Upper lobe of right lung (tissue), 1 donor: ENCODE results near the gene ECHDC3. TPM values are rescaled to one million over a fixed set of nuclear protein-coding genes. Genes with fewer than 3 reads are reported as not detected.

ENCODE experiments used
- ATAC-seq: fragments of 200-7000 bp; cut with Tn5 transposase; one replicate; pipeline ENCODE4 v1.9.1; 2020; ENCODE audit warnings: mild to moderate bottlenecking, moderate library complexity
- DNase-seq: peaks from one replicate; pipeline ENCODE4 v3.0.0-alpha.2; 2020
- H3K27ac ChIP-seq: fragments of 200-600 bp; one replicate; pipeline ENCODE4 v1.8.0; 2022
- H3K27me3 ChIP-seq: fragments of 200-600 bp; one replicate; pipeline ENCODE4 v1.8.0; 2022; ENCODE audit warnings: mild to moderate bottlenecking
- H3K36me3 ChIP-seq: fragments of 200-600 bp; one replicate; pipeline ENCODE4 v1.8.0; 2022
- H3K4me1 ChIP-seq: fragments of 200-600 bp; one replicate; pipeline ENCODE4 v1.8.0; 2022
- H3K4me3 ChIP-seq: fragments of 200-600 bp; one replicate; pipeline ENCODE4 v1.8.0; 2022; ENCODE audit warnings: mild to moderate bottlenecking
- H3K9me3 ChIP-seq: fragments of 200-600 bp; one replicate; pipeline ENCODE4 v1.8.0; 2022
- intact Hi-C: fragments of 100-400 bp; cut with DNase I; formaldehyde crosslinking; loops from one replicate; pipeline ENCODE4 v1.11.0; 2022
- total RNA-seq: library from RNA; stranded (reverse); fragmentation: NEBNext Ultra II Directional; extraction: Animal tissue kit (Norgen Biotek cat#: 25700); gene quantifications from one replicate; pipeline ENCODE4 v1.2.1, GENCODE V29; 2021
- TF ChIP-seq, protein P1 (sequence below): fragments of 200-600 bp; IDR thresholded peaks from one replicate; pipeline ENCODE4 v1.8.0; 2022; ENCODE audit warnings: antibody characterized with exemption
- donor health status: DM: no; HTN: yes; CAD: no; lungs with severe emphysema.

Gene ECHDC3
- total RNA-seq, 1 donor from 2014 or later: 39.4 TPM

DNA sequence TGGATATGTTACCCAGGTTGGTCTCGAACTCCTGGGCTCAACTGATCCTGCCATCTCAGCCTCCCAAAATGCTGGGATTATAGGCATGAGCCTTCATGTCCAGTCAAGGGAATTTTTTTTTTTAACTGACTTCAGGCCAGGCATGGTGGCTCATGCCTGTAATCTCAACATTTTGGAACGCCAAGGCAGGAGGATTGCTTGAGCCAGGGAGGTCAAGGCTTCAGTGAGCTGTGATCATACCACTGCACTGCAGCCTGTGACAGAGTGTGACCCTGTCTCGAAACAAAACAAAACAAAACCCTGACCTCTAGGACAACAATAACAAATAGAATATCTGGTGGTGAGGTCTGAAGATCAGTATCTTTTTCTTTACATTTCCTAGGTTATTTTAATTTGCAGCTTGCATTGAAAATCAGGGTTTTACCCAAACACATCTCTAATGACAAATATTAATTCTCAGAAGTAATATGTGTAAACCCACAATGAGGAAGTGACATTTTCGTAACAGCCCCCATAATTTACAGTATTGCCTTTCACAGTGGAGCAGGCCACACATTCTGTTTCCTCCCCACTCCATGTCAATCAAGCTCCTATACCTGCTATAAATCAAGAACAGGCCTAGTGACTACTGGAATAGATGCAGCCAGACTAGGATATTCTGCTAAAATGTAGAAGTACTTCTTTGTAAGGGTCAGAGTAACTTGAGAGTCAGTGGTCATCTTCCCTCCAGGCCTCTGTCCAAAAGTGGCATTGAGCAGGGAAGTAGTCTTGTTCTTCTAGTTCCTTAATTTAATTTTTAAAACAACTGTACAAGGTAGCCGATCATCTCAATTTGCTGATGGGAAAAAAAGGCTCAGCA lies 43.3 kb upstream of the ECHDC3 start:
- intact Hi-C loops: no loop called here
- H3K27me3 ChIP-seq: no peaks in the 10 kb centered on the region
- no peaks in the 10 kb centered on the region for H3K36me3 ChIP-seq
- no peaks in the 10 kb centered on the region for H3K9me3 ChIP-seq
- TF ChIP-seq, protein P1, sequence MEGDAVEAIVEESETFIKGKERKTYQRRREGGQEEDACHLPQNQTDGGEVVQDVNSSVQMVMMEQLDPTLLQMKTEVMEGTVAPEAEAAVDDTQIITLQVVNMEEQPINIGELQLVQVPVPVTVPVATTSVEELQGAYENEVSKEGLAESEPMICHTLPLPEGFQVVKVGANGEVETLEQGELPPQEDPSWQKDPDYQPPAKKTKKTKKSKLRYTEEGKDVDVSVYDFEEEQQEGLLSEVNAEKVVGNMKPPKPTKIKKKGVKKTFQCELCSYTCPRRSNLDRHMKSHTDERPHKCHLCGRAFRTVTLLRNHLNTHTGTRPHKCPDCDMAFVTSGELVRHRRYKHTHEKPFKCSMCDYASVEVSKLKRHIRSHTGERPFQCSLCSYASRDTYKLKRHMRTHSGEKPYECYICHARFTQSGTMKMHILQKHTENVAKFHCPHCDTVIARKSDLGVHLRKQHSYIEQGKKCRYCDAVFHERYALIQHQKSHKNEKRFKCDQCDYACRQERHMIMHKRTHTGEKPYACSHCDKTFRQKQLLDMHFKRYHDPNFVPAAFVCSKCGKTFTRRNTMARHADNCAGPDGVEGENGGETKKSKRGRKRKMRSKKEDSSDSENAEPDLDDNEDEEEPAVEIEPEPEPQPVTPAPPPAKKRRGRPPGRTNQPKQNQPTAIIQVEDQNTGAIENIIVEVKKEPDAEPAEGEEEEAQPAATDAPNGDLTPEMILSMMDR: no peak
- no peaks in the 10 kb centered on the region for H3K4me1 ChIP-seq
- no peak overlapping the region for H3K27ac ChIP-seq
- H3K4me3 ChIP-seq: no peak overlapping the region
- ATAC-seq (peak; percentile 63), DNase-seq (no peak)

DNA sequence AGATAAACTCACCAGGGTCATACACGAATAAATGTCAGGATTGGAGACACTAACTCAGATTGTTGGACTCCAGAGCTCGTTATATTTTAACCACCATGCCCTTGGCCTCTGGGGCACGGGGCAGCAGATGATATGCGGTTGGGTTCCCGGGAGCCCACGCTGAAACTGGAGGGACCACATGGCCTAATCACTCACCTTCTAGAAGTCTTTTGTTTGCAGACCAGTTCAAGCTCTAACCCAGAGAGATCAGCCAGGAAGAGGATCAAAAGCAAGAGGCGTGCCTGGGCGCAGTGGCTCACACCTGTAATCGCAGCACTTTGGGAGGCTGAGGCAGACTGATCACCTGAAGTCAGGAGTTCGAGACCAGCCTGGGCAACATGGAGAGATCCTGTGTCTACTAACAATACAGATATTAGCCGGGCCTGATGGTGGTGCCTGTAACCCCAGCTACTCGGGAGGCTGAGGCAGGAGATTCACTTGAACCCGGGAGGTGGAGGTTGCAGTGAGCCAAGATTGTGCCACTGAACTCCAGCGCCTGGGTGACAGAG lies 42.6 kb upstream of the ECHDC3 start:
- no peak overlapping the region for H3K4me3 ChIP-seq
- no peaks in the 10 kb centered on the region for H3K27me3 ChIP-seq
- intact Hi-C loops: no loop called here
- no peak for DNase-seq
- H3K36me3 ChIP-seq: no peaks in the 10 kb centered on the region
- no peak for ATAC-seq
- no peak overlapping the region for H3K27ac ChIP-seq
- H3K9me3 ChIP-seq: no peaks in the 10 kb centered on the region
- TF ChIP-seq, protein P1: no peak
- no peaks in the 10 kb centered on the region for H3K4me1 ChIP-seq

DNA sequence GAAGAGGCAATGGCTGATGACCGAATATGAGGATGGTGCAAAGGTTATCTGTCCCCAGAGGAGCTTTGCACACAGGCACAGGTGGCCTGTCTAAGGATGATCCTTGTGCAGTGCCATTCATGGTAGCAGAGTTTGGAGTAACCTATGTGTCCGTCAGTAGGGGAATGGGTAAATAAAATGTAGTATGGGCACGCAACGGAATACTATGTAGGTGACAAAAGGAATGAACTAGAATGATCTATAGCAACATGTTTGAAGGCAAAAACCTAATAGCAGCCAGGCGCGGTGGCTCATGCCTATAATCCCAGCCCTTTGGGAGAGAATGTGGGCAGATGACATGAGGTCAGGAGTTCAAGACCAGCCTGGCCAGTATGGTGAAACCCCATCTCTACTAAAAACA lies 41.6 kb upstream of the ECHDC3 start:
- no peak for DNase-seq
- Histone ChIP-seq H3K36me3 (no peaks in the 10 kb centered on the region), H3K9me3 (no peaks in the 10 kb centered on the region), H3K27me3 (no peaks in the 10 kb centered on the region), H3K4me3 (no peak overlapping the region), H3K27ac (no peak overlapping the region), H3K4me1 (no peaks in the 10 kb centered on the region)
- ATAC-seq: no peak
- intact Hi-C loops: no loop called here
- TF ChIP-seq, protein P1: no peak

DNA sequence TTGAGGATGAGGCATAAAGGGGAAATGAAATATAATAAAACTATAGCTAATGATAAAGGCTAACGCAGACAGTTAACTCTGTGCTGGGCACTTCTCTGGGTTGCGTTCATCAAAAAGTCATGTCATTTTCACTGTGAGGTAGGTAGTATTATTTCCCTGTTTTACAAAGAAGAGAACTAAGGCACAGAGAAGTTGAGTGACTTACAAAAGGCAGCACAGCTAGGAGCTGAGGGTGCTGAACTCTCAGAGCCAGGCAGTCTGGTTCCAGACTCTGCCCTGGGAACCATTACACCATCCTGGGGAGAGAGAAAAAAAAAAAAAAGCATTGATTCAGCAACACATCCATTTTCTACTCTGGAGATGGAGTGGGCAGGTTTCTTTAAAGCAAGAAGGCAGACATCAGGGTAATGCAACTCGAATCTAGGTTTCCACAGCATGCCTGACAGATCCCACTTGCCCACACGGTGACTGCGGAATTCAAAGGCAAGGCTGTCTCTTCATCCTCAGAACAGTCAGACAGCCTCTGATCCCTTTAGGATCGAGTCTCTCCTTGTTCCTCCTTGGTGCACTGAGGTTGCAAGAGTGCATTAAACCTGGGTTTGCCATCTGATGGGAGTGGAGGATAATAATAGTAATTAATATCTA lies 40.6 kb upstream of the ECHDC3 start:
- ATAC-seq (no peak), DNase-seq (no peak)
- H3K36me3 ChIP-seq: no peaks in the 10 kb centered on the region
- no peak overlapping the region for H3K4me3 ChIP-seq
- TF ChIP-seq, protein P1: no peak
- H3K9me3 ChIP-seq: no peaks in the 10 kb centered on the region
- intact Hi-C loops: no loop called here
- no peaks in the 10 kb centered on the region for H3K27me3 ChIP-seq
- no peak overlapping the region for H3K27ac ChIP-seq
- H3K4me1 ChIP-seq: no peaks in the 10 kb centered on the region

DNA sequence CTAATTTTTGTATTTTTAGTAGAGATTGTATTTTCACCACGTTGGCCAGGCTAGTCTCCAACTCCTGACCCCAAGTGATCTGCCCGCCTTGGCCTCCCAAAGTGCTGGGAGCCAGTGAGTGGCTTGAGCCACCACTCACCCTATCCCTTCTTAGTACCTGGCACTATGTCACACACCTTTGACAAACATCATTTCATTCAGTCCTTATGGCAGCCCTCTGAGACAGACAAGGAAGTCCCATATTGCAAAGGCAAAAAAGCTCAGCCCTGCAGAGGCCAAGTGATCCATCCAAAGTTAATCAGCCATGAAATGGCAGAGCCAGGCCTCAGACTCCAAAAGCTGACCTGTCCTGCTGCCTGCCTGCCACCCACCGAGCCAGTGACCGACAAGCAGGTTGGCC lies 39.9 kb upstream of the ECHDC3 start:
- no peak overlapping the region for H3K4me3 ChIP-seq
- H3K9me3 ChIP-seq: no peaks in the 10 kb centered on the region
- TF ChIP-seq, protein P1: no peak
- H3K4me1 ChIP-seq: no peaks in the 10 kb centered on the region
- ATAC-seq (no peak), DNase-seq (no peak)
- H3K27me3 ChIP-seq: no peaks in the 10 kb centered on the region
- intact Hi-C loops: no loop called here
- H3K36me3 ChIP-seq: no peaks in the 10 kb centered on the region
- no peak overlapping the region for H3K27ac ChIP-seq
